ENCODE results near the gene ACSS1. TPM values are rescaled to one million over a fixed set of nuclear protein-coding genes. Genes with fewer than 3 reads are reported as not detected.
A peak's percentile ranks its signal among the peaks of the same experiment; 100 is the strongest.

ACSS1 gene
- total RNA-seq, 6 donors from 2014 or later: 39.7 to 122 (median 58.1) TPM

- WGBS, 2 donors: 93 to 94% methylated on average over 16 to 17 of the region's 18 CpGs
- no peak overlapping the region for H3K27ac ChIP-seq
- no peak overlapping the region for H3K4me3 ChIP-seq
- peaks cover 0 to 6% (median 0%) of the 10 kb centered on the region in 4 donors for H3K4me1 ChIP-seq
- no peaks in the 10 kb centered on the region for H3K9me3 ChIP-seq
- DNase-seq (peak in 1 of 2 donors; percentile 50), ATAC-seq (ENCODE audit: low FRiP score in 2 of 2) (peak in 1 of 2 donors; percentile 9)
- no peaks in the 10 kb centered on the region for H3K27me3 ChIP-seq
- TF ChIP-seq CTCF (IDR thresholded peaks at IDR 0.05) (no peak), EP300 (IDR thresholded peaks at IDR 0.05) (no peak), POLR2A (IDR thresholded peaks at IDR 0.05) (no peak), POLR2AphosphoS5 (IDR thresholded peaks at IDR 0.05) (no peak)
- peaks cover 3 to 71% (median 45%) of the 10 kb centered on the region in 4 donors for H3K36me3 ChIP-seq
Measured at GRCh38 chr20:24957326-24958016, 100.5 kb downstream of the ACSS1 start.

Small RNA genes lying within 50 kb of the gene (small RNA-seq; reads per million reads assigned to genes)
- 0 reads per million in 4 donors for gene RNU6-1257P

Other genes starting within 250 kb of the ACSS1 start
- gene CST7, start 108.9 kb downstream of the ACSS1 start, total RNA-seq: 10 to 100 TPM in 5 of 6 donors, not detected in 1; 13.7 to 28.3 (median 15.4) TPM
- 10 to 100 TPM; 31.4 to 80.1 (median 55.5) TPM for gene APMAP, start 65.4 kb downstream of the ACSS1 start, total RNA-seq
- not detected for gene VSX1, start 24.0 kb upstream of the ACSS1 start, total RNA-seq
- gene ENTPD6, start 137.6 kb upstream of the ACSS1 start, total RNA-seq: 100 to 1,000 TPM in 2 of 6 donors, 10 to 100 TPM in 4; 53.7 to 170 (median 81.7) TPM
- 100 to 1,000 TPM in 3 of 6 donors, 10 to 100 TPM in 3; 59.4 to 128 (median 98.4) TPM for gene PYGB, start 189.9 kb upstream of the ACSS1 start, total RNA-seq

All from upper lobe of left lung (tissue), 6 donors.